Globus pallidus (tissue), 1 donor: ENCODE results near the gene DOCK7.
A peak's percentile ranks its signal among the peaks of the same experiment; 100 is the strongest.
"Not testable (repeated sequence)": the region's sequence is repeated elsewhere in the genome, so short reads cannot be mapped to it uniquely, and the experiment has no call there.

ENCODE experiments used
- DNase-seq: peaks from one replicate; pipeline ENCODE4 v3.0.0-alpha.2; 2015; ENCODE audit warnings: low spot score

Gene DOCK7

GRCh38 chr1:62694479-62694878 is 6.3 kb upstream of the DOCK7 start:
- DNase-seq, result not testable (repeated sequence)

- no peak for DNase-seq
Measured at GRCh38 chr1:62693123-62693522, 4.9 kb upstream of the DOCK7 start.

- DNase-seq, result peak; percentile 58
Measured at GRCh38 chr1:62691062-62691844, 3.1 kb upstream of the DOCK7 start.

- DNase-seq, result peak; percentile 8
Measured at GRCh38 chr1:62689524-62689923, 1.3 kb upstream of the DOCK7 start.

GRCh38 chr1:62688687-62689085 is 500 bp upstream of the DOCK7 start:
- DNase-seq, result no peak

- peak; percentile 11 for DNase-seq
Measured at GRCh38 chr1:62687421-62687902, 724 bp downstream of the DOCK7 start.

GRCh38 chr1:62686822-62687221 is 1.4 kb downstream of the DOCK7 start:
- no peak for DNase-seq

GRCh38 chr1:62685431-62685859 is 2.7 kb downstream of the DOCK7 start:
- no peak for DNase-seq

- no peak for DNase-seq
Measured at GRCh38 chr1:62682531-62682930, 5.7 kb downstream of the DOCK7 start.

- not testable (repeated sequence) for DNase-seq
Measured at GRCh38 chr1:62680992-62681391, 7.2 kb downstream of the DOCK7 start.

GRCh38 chr1:62677822-62678221 is 10.4 kb downstream of the DOCK7 start:
- not testable (repeated sequence) for DNase-seq

GRCh38 chr1:62676611-62677356 is 11.4 kb downstream of the DOCK7 start:
- DNase-seq, result no peak

GRCh38 chr1:62673629-62674028 is 14.6 kb downstream of the DOCK7 start:
- DNase-seq, result no peak

- DNase-seq, result no peak
Measured at GRCh38 chr1:62672029-62672428, 16.2 kb downstream of the DOCK7 start.

- no peak for DNase-seq
Measured at GRCh38 chr1:62654744-62655143, 33.4 kb downstream of the DOCK7 start.

GRCh38 chr1:62652387-62652786 is 35.8 kb downstream of the DOCK7 start:
- DNase-seq, result no peak

GRCh38 chr1:62643283-62643682 is 44.9 kb downstream of the DOCK7 start:
- no peak for DNase-seq

- DNase-seq, result no peak
Measured at GRCh38 chr1:62637392-62638105, 50.6 kb downstream of the DOCK7 start.

- DNase-seq, result no peak
Measured at GRCh38 chr1:62628506-62628905, 59.7 kb downstream of the DOCK7 start.

- DNase-seq, result no peak
Measured at GRCh38 chr1:62625415-62625814, 62.8 kb downstream of the DOCK7 start.

GRCh38 chr1:62621907-62622306 is 66.3 kb downstream of the DOCK7 start:
- peak; percentile 0 for DNase-seq

- DNase-seq, result no peak
Measured at GRCh38 chr1:62613890-62614289, 74.3 kb downstream of the DOCK7 start.

GRCh38 chr1:62613325-62613727 is 74.9 kb downstream of the DOCK7 start:
- no peak for DNase-seq
